ENCODE data around the gene S1PR1.

S1PR1 gene

GRCh38 chr1:101282314-101283038 lies 45.7 kb downstream of the S1PR1 start:
- no peak for DNase-seq

DNA sequence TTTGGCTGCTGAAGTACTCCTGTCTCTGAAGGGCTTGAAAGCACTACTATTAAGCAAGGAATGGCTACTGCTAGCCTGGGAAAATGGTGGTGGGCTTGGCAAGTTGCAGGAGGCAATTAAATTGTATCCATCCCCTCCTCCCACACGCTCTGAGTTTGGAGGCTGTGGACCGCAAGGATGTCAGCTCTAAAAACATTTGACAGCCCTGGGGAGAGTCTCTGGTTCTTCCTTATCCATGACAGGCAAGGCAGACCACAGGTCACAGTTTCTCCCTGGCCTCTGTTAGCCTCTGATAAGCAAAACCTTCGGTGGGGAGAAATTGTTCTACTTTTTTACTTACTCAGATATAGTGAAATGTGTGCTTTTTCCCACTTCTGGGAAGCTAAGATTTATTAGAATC lies 46.6 kb downstream of the S1PR1 start:
- no peak for DNase-seq

DNA sequence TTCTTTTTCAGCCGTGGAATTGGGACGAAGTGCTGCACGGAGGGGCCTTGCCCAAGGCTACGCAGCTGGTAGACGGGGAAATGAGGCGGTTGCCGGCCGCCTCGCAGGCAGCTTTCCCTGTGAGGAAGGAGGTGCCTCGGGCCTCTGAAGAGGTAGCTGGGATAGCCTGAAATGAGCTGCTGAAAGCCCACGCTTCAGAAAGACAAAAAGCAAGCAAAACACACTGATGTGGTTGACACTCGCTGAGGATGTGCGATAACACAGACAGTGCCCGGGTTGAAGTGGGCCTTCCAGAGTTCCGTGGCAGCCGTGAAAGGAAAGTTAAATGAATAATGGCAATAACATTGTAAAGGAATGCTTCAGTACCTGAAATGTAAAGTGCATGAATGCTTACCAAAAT lies 47.2 kb downstream of the S1PR1 start:
- peak; percentile 41 for DNase-seq

- DNase-seq: no peak
Observed at GRCh38 chr1:101284622-101285218, 47.9 kb downstream of the S1PR1 start.

DNA sequence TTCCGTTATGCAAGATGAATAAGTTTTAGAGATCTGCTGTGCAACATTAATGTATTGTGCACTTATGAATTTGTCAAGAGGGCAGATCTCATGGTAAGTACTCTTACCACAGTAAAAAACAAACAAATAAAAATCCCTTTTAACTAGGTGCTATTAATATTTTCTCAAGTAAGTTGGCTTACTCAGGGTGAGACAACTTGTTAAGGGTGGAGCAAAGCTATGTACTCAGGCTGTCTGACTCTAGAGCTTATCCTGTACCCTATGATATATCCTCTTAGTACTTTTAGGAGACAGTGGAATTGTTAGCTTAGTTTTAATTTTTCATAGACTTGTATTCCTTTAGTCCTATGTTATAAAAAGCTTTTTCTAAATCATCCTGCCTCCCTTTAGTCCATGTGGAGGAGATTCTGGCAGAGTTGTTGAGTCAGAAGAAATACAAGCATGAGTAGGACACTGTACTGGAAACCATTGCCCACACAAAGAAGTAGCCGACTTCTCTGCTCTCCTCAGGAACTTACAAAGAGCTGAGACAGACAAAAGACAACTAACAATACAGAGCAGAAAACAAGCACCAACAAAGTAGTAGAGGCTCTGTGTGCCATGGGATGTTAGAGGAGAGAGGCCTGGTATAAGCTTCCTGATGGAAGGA lies 49.2 kb downstream of the S1PR1 start:
- DNase-seq: peak; percentile 32

GRCh38 chr1:101288491-101288944 lies 51.7 kb downstream of the S1PR1 start:
- DNase-seq: peak; percentile 87

- DNase-seq: no peak
Observed at GRCh38 chr1:101290119-101290921, 53.5 kb downstream of the S1PR1 start.

Data from activated CD4-positive, alpha-beta T cell treated with anti-CD3 and anti-CD28 coated beads, Interleukin-10, Interleukin-2, amounts not matched to agents 100 ng/mL and 50 ng/mL, durations not matched to agents 16 hours and 8 hours (primary cell).